Activated T-helper 1 cell treated with anti-CD3 and anti-CD28 coated beads, Interleukin-12 subunit alpha, Interleukin-12 subunit beta, Interleukin-2, Interleukin-4 antibody, amounts not matched to agents 30 ng/mL and 10 ng/mL and 1 ng/mL, durations not matched to agents 14 hours and 24 hours and 36 hours (primary cell): ENCODE data around the gene CBX5. TPM values are rescaled to one million over a fixed set of nuclear protein-coding genes. Genes with fewer than 3 reads are reported as not detected.

Source experiments
- DNase-seq: peaks from one replicate; pipeline ENCODE4 v3.0.0; 2021; ENCODE audit warnings: low spot score
- H3K27ac Mint-ChIP-seq: one replicate; pipeline ENCODE4 v1.8.0; 2021; ENCODE audit warnings: mild to moderate bottlenecking, mixed read lengths
- H3K27me3 Mint-ChIP-seq: one replicate; pipeline ENCODE4 v1.8.0; 2022; ENCODE audit warnings: mild to moderate bottlenecking, moderate library complexity, mixed read lengths; ENCODE audit not compliant: insufficient read depth
- H3K36me3 Mint-ChIP-seq: one replicate; pipeline ENCODE4 v1.8.0; 2021; ENCODE audit warnings: low read depth, mixed read lengths
- H3K4me1 Mint-ChIP-seq: one replicate; pipeline ENCODE4 v1.8.0; 2021; ENCODE audit warnings: low read depth, mixed read lengths
- H3K4me3 Mint-ChIP-seq: one replicate; pipeline ENCODE4 v1.8.0; 2021; ENCODE audit warnings: mild to moderate bottlenecking, moderate library complexity, mixed read lengths
- H3K9me3 Mint-ChIP-seq: one replicate; pipeline ENCODE4 v1.8.0; 2021; ENCODE audit warnings: mixed read lengths
- intact Hi-C: fragments of 100-400 bp; cut with micrococcal nuclease; formaldehyde crosslinking; loops from one replicate; pipeline ENCODE4 v1.15.1; 2024
- total RNA-seq: library from RNA; stranded (reverse); gene quantifications from 2 replicates; pipeline ENCODE4 v1.2.3, GENCODE V29; 2022

Gene CBX5
- total RNA-seq, 1 donor from 2014 or later: 99.8 TPM

GRCh38 chr12:54300732-54301427 is 21.0 kb upstream of the CBX5 start, which contains the start of gene NFE2:
TSS of gene NFE2 (minus strand) at chr12:54301015. CDS start at chr12:54295248, 5,767 bp downstream.
- Mint-ChIP-seq H3K9me3 (no peaks in the 10 kb centered on the region), H3K27me3 (peaks cover 65% of the 10 kb centered on the region), H3K4me1 (peaks cover 21% of the 10 kb centered on the region), H3K36me3 (no peaks in the 10 kb centered on the region), H3K27ac (no peak within 1 kb of the TSS), H3K4me3 (peak within 1 kb of the TSS; percentile 27)
- intact Hi-C loops: no loop called here
- DNase-seq: no peak

GRCh38 chr12:54300225-54300731 is 20.4 kb upstream of the CBX5 start:
- intact Hi-C loops: no loop called here
- Mint-ChIP-seq H3K4me1 (peaks cover 21% of the 10 kb centered on the region), H3K36me3 (no peaks in the 10 kb centered on the region), H3K27ac (no peak overlapping the region), H3K27me3 (peaks cover 66% of the 10 kb centered on the region), H3K4me3 (no peak overlapping the region), H3K9me3 (no peaks in the 10 kb centered on the region)
- no peak for DNase-seq

- DNase-seq: no peak
- peaks cover 20% of the 10 kb centered on the region for H3K4me1 Mint-ChIP-seq
- no peaks in the 10 kb centered on the region for H3K9me3 Mint-ChIP-seq
- intact Hi-C loops: no loop called here
- no peaks in the 10 kb centered on the region for H3K36me3 Mint-ChIP-seq
- no peak overlapping the region for H3K27ac Mint-ChIP-seq
- no peak overlapping the region for H3K4me3 Mint-ChIP-seq
- H3K27me3 Mint-ChIP-seq: peaks cover 62% of the 10 kb centered on the region
These were observed 19.7 kb upstream of the CBX5 start for GRCh38 chr12:54299515-54300224.

- no peak overlapping the region for H3K27ac Mint-ChIP-seq
- H3K4me1 Mint-ChIP-seq: peaks cover 13% of the 10 kb centered on the region
- DNase-seq: no peak
- intact Hi-C loops: no loop called here
- no peak overlapping the region for H3K4me3 Mint-ChIP-seq
- no peaks in the 10 kb centered on the region for H3K9me3 Mint-ChIP-seq
- H3K27me3 Mint-ChIP-seq: peaks cover 55% of the 10 kb centered on the region
- H3K36me3 Mint-ChIP-seq: no peaks in the 10 kb centered on the region
These were observed 19.0 kb upstream of the CBX5 start for GRCh38 chr12:54298904-54299303.

- Mint-ChIP-seq H3K9me3 (no peaks in the 10 kb centered on the region), H3K4me3 (no peak overlapping the region), H3K27ac (no peak overlapping the region), H3K36me3 (no peaks in the 10 kb centered on the region), H3K27me3 (peaks cover 37% of the 10 kb centered on the region), H3K4me1 (peaks cover 12% of the 10 kb centered on the region)
- intact Hi-C loops: no loop called here
- DNase-seq: no peak
These were observed 16.6 kb upstream of the CBX5 start for GRCh38 chr12:54296393-54297099.

- no peak for DNase-seq
- no peaks in the 10 kb centered on the region for H3K36me3 Mint-ChIP-seq
- no peak overlapping the region for H3K27ac Mint-ChIP-seq
- peaks cover 11% of the 10 kb centered on the region for H3K4me1 Mint-ChIP-seq
- H3K4me3 Mint-ChIP-seq: no peak overlapping the region
- H3K27me3 Mint-ChIP-seq: peaks cover 23% of the 10 kb centered on the region
- no peaks in the 10 kb centered on the region for H3K9me3 Mint-ChIP-seq
- intact Hi-C loops: loop anchor here (1.0 kb wide), 4 partner anchors 29 to 84 kb away; no protein-coding TSS in a partner anchor
These were observed 15.1 kb upstream of the CBX5 start for GRCh38 chr12:54294953-54295566.

GRCh38 chr12:54294152-54294952 is 14.4 kb upstream of the CBX5 start:
- Mint-ChIP-seq H3K9me3 (no peaks in the 10 kb centered on the region), H3K27ac (no peak overlapping the region), H3K27me3 (peaks cover 16% of the 10 kb centered on the region), H3K4me3 (no peak overlapping the region), H3K4me1 (peaks cover 4% of the 10 kb centered on the region), H3K36me3 (no peaks in the 10 kb centered on the region)
- intact Hi-C loops: loop anchor here (1.0 kb wide), 4 partner anchors 30 to 85 kb away; no protein-coding TSS in a partner anchor
- peak; percentile 46 for DNase-seq

GRCh38 chr12:54292931-54293241 is 13.0 kb upstream of the CBX5 start:
- intact Hi-C loops: no loop called here
- H3K9me3 Mint-ChIP-seq: no peaks in the 10 kb centered on the region
- H3K27me3 Mint-ChIP-seq: peaks cover 5% of the 10 kb centered on the region
- H3K4me1 Mint-ChIP-seq: peaks cover 4% of the 10 kb centered on the region
- H3K4me3 Mint-ChIP-seq: no peak overlapping the region
- peaks cover 3% of the 10 kb centered on the region for H3K36me3 Mint-ChIP-seq
- no peak for DNase-seq
- H3K27ac Mint-ChIP-seq: no peak overlapping the region

GRCh38 chr12:54292083-54292930 is 12.4 kb upstream of the CBX5 start:
- H3K27ac Mint-ChIP-seq: no peak overlapping the region
- peaks cover 9% of the 10 kb centered on the region for H3K36me3 Mint-ChIP-seq
- intact Hi-C loops: no loop called here
- no peak overlapping the region for H3K4me3 Mint-ChIP-seq
- H3K27me3 Mint-ChIP-seq: peaks cover 5% of the 10 kb centered on the region
- H3K9me3 Mint-ChIP-seq: no peaks in the 10 kb centered on the region
- no peak for DNase-seq
- H3K4me1 Mint-ChIP-seq: peaks cover 6% of the 10 kb centered on the region

GRCh38 chr12:54287261-54288157 is 7.6 kb upstream of the CBX5 start:
- H3K36me3 Mint-ChIP-seq: peaks cover 34% of the 10 kb centered on the region
- DNase-seq: no peak
- no peak overlapping the region for H3K4me3 Mint-ChIP-seq
- H3K4me1 Mint-ChIP-seq: peaks cover 51% of the 10 kb centered on the region
- intact Hi-C loops: loop anchor here (10.0 kb wide), 1 partner anchor 1647 kb away; the partner anchor contains the start of gene DGKA
- no peaks in the 10 kb centered on the region for H3K27me3 Mint-ChIP-seq
- no peaks in the 10 kb centered on the region for H3K9me3 Mint-ChIP-seq
- H3K27ac Mint-ChIP-seq: no peak overlapping the region
